Fibroblast of skin of scalp (primary cell): ENCODE results near the gene GAS1. TPM values are rescaled to one million over a fixed set of nuclear protein-coding genes. Genes with fewer than 3 reads are reported as not detected.

Experiments used
- DNase-seq: peaks from one replicate; pipeline ENCODE4 v3.0.0-alpha.2; 2013
- polyA plus RNA-seq, 2 experiments: library from polyadenylated mRNA; unstranded; fragments of 120-200 nt; gene quantifications; one replicate each; pipeline ENCODE4 v1.2.1, GENCODE V29; 2013; ENCODE audit not compliant: insufficient read length in 2 of 2

The GAS1 gene
- polyA plus RNA-seq (2013, experiment 1 of 2; ENCODE audit: insufficient read length) = 37.8 TPM
- 35.8 TPM for polyA plus RNA-seq (2013, experiment 2 of 2; ENCODE audit: insufficient read length)

GRCh38 chr9:86947146-86948073 lies at the start of gene GAS1:
TSS of gene GAS1 (minus strand) at chr9:86947506. CDS start at chr9:86946779, 727 bp downstream.
- DNase-seq = peak; percentile 98

GRCh38 chr9:86994231-86994630 lies 46.9 kb upstream of the GAS1 start:
- DNase-seq = no peak

GRCh38 chr9:86993830-86994229 lies 46.5 kb upstream of the GAS1 start:
- DNase-seq = no peak

GRCh38 chr9:86991077-86991476 lies 43.8 kb upstream of the GAS1 start:
- DNase-seq = no peak

- no peak for DNase-seq
Measured at GRCh38 chr9:86990290-86990689, 43.0 kb upstream of the GAS1 start.

GRCh38 chr9:86987900-86988299 lies 40.6 kb upstream of the GAS1 start:
- no peak for DNase-seq

GRCh38 chr9:86985132-86985647 lies 37.9 kb upstream of the GAS1 start:
- DNase-seq = no peak

GRCh38 chr9:86983620-86984259 lies 36.4 kb upstream of the GAS1 start:
- peak; percentile 90 for DNase-seq

GRCh38 chr9:86983249-86983619 lies 35.9 kb upstream of the GAS1 start:
- DNase-seq = peak; percentile 73

- DNase-seq = no peak
Measured at GRCh38 chr9:86980802-86981201, 33.5 kb upstream of the GAS1 start.

GRCh38 chr9:86979657-86980056 lies 32.4 kb upstream of the GAS1 start:
- no peak for DNase-seq

GRCh38 chr9:86978922-86979474 lies 31.7 kb upstream of the GAS1 start:
- peak; percentile 80 for DNase-seq

GRCh38 chr9:86978413-86978812 lies 31.1 kb upstream of the GAS1 start:
- DNase-seq = peak; percentile 77

- DNase-seq = peak; percentile 83
Measured at GRCh38 chr9:86977205-86977835, 30.0 kb upstream of the GAS1 start.

- DNase-seq = peak; percentile 34
Measured at GRCh38 chr9:86975606-86976005, 28.3 kb upstream of the GAS1 start.

- DNase-seq = peak; percentile 50
Measured at GRCh38 chr9:86975036-86975435, 27.7 kb upstream of the GAS1 start.

- peak; percentile 37 for DNase-seq
Measured at GRCh38 chr9:86974421-86974820, 27.1 kb upstream of the GAS1 start.

GRCh38 chr9:86971742-86972141 lies 24.4 kb upstream of the GAS1 start:
- DNase-seq = no peak

- peak; percentile 68 for DNase-seq
Measured at GRCh38 chr9:86968258-86968920, 21.1 kb upstream of the GAS1 start.

- no peak for DNase-seq
Measured at GRCh38 chr9:86966852-86967511, 19.7 kb upstream of the GAS1 start.

GRCh38 chr9:86965636-86966395 lies 18.5 kb upstream of the GAS1 start:
- no peak for DNase-seq
